PC-3 (cell line): ENCODE data around the gene APOLD1. TPM values are rescaled to one million over a fixed set of nuclear protein-coding genes. Genes with fewer than 3 reads are reported as not detected.

ENCODE experiments used
- ATAC-seq: fragments of 200-7000 bp; cut with Tn5 transposase; 2 replicates; pipeline ENCODE4 v1.9.1; 2020; ENCODE audit warnings: mild to moderate bottlenecking, moderate library complexity
- BruUV-seq: library from RNA; stranded (reverse); fragments of 400-500 nt; replicated peaks from 2 replicates; lab custom pipeline; 2021; lab: Mats Ljungman, UMichigan
- CTCF ChIA-PET: fragments of 300-600 bp; sonication (Branson Sonifier 250); formaldehyde crosslinking; loops from one replicate; lab custom pipeline; 2022; ENCODE audit warnings: antibody characterized with exemption; lab: Charles Lee
- POLR2A ChIA-PET: fragments of 300-600 bp; sonication (Branson Sonifier 250); formaldehyde crosslinking; loops from one replicate; lab custom pipeline; 2022; ENCODE audit warnings: antibody characterized with exemption; ENCODE audit not compliant: unreplicated experiment; lab: Charles Lee
- DNase-seq: peaks from one replicate; pipeline ENCODE4 v3.0.0-alpha.2; 2015
- H2AFZ ChIP-seq: fragments of 300-600 bp; sonication (generic); 2 replicates; pipeline ENCODE4 v1.6.0; 2016; ENCODE audit warnings: antibody characterized with exemption, low read length
- H3F3A ChIP-seq: fragments of 300-600 bp; sonication (generic); one replicate; pipeline ENCODE4 v1.6.0; 2017; ENCODE audit warnings: antibody characterized with exemption, low read length, control low read depth, mild to moderate bottlenecking; ENCODE audit not compliant: unreplicated experiment
- H3K27ac ChIP-seq: fragments of 300-600 bp; sonication (generic); 2 replicates; pipeline ENCODE4 v1.5.1; 2016; ENCODE audit warnings: mild to moderate bottlenecking, low read length
- H3K27me3 ChIP-seq: fragments of 300-600 bp; sonication (generic); 2 replicates; pipeline ENCODE4 v1.6.1; 2016; ENCODE audit warnings: low read length, mixed read lengths
- H3K36me3 ChIP-seq: fragments of 300-600 bp; sonication (generic); 2 replicates; pipeline ENCODE4 v1.6.1; 2016; ENCODE audit warnings: low read depth, mixed run types, low read length, mixed read lengths
- H3K4me1 ChIP-seq: fragments of 300-600 bp; sonication (generic); 2 replicates; pipeline ENCODE4 v1.5.1; 2016; ENCODE audit warnings: low read length; ENCODE audit not compliant: insufficient read depth
- H3K4me2 ChIP-seq: fragments of 300-600 bp; sonication (generic); 2 replicates; pipeline ENCODE4 v1.6.0; 2016; ENCODE audit warnings: low read length
- H3K4me3 ChIP-seq: fragments of 300-600 bp; sonication (generic); 2 replicates; pipeline ENCODE4 v1.5.1; 2016; ENCODE audit warnings: mild to moderate bottlenecking, low read length, mixed read lengths
- H3K79me2 ChIP-seq: fragments of 300-600 bp; sonication (generic); 2 replicates; pipeline ENCODE4 v1.6.1; 2017; ENCODE audit warnings: low read length, mixed read lengths
- H3K9ac ChIP-seq: fragments of 300-600 bp; sonication (generic); 2 replicates; pipeline ENCODE4 v1.6.0; 2016; ENCODE audit warnings: mild to moderate bottlenecking, low read length
- H3K9me2 ChIP-seq: fragments of 300-600 bp; sonication (generic); replicated peaks from 2 replicates; pipeline ENCODE4 v1.6.1; 2016; ENCODE audit warnings: mixed run types, low read length, mixed read lengths
- H3K9me3 ChIP-seq: fragments of 300-600 bp; sonication (generic); 2 replicates; pipeline ENCODE4 v1.6.1; 2016; ENCODE audit warnings: low read length, mixed read lengths
- H4K20me1 ChIP-seq: fragments of 300-600 bp; sonication (generic); 2 replicates; pipeline ENCODE4 v1.6.1; 2016; ENCODE audit warnings: low read length, mixed read lengths
- EZH2 ChIP-seq: fragments of 300-600 bp; sonication (generic); IDR thresholded peaks from one replicate; pipeline ENCODE4 v1.6.1; 2017; ENCODE audit warnings: antibody characterized with exemption, mild to moderate bottlenecking, low read length; ENCODE audit not compliant: unreplicated experiment
- EZH2phosphoT487 ChIP-seq: fragments of 300-600 bp; sonication (generic); IDR thresholded peaks from 2 replicates; pipeline ENCODE4 v1.6.1; 2018; ENCODE audit warnings: mild to moderate bottlenecking, antibody characterized with exemption, low read length, borderline replicate concordance
- intact Hi-C: fragments of 100-400 bp; cut with micrococcal nuclease; formaldehyde crosslinking; loops from 2 replicates; pipeline ENCODE4 v1.9.0; 2023
- total RNA-seq: library from RNA; depleted of rRNA; stranded (reverse); fragments of >200 nt; gene quantifications from 2 replicates; pipeline ENCODE4 v1.2.3, GENCODE V29; 2014
- TF ChIP-seq, protein P1 (sequence below): fragments of 300-600 bp; sonication (generic); conservative IDR thresholded peaks from 2 replicates; pipeline ENCODE4 v1.5.1; 2017; ENCODE audit warnings: antibody characterized with exemption, low read depth, mild to moderate bottlenecking, low read length

Gene APOLD1
- total RNA-seq, 1 experiment from 2014 or later: 3.5 TPM

DNA sequence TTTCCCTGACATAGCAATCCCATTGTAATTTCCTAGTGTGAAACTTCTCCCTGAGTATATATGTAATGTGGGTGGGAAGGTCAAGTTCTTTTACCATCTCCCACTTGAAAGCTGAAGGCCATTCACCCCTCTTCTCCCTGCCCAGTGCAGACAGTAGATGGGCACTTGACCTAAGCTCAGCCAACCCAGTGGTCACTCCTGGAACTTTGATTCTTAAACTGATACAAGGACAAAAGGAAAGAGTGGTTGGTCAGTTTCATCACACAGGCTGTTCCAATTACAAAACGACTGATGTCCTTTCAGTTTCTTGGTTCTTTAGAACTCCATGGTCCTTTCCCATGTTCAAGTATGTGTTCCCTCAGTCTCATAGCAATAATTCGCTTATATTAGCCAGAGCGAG lies 8.4 kb upstream of the APOLD1 start:
- Histone ChIP-seq H3K27ac (no peak overlapping the region), H3K9me2 (no peaks in the 10 kb centered on the region), H3F3A (no peaks in the 10 kb centered on the region), H3K27me3 (no peaks in the 10 kb centered on the region), H4K20me1 (no peaks in the 10 kb centered on the region), H3K9ac (no peak overlapping the region), H3K36me3 (no peaks in the 10 kb centered on the region), H2AFZ (no peak overlapping the region), H3K79me2 (no peaks in the 10 kb centered on the region), H3K4me2 (no peak overlapping the region), H3K4me1 (peaks cover 27% of the 10 kb centered on the region), H3K4me3 (no peak overlapping the region), H3K9me3 (no peaks in the 10 kb centered on the region)
- ATAC-seq (no peak), DNase-seq (no peak)
- no peak for TF ChIP-seq EZH2phosphoT487
- no peak for TF ChIP-seq EZH2
- TF ChIP-seq, protein P1, sequence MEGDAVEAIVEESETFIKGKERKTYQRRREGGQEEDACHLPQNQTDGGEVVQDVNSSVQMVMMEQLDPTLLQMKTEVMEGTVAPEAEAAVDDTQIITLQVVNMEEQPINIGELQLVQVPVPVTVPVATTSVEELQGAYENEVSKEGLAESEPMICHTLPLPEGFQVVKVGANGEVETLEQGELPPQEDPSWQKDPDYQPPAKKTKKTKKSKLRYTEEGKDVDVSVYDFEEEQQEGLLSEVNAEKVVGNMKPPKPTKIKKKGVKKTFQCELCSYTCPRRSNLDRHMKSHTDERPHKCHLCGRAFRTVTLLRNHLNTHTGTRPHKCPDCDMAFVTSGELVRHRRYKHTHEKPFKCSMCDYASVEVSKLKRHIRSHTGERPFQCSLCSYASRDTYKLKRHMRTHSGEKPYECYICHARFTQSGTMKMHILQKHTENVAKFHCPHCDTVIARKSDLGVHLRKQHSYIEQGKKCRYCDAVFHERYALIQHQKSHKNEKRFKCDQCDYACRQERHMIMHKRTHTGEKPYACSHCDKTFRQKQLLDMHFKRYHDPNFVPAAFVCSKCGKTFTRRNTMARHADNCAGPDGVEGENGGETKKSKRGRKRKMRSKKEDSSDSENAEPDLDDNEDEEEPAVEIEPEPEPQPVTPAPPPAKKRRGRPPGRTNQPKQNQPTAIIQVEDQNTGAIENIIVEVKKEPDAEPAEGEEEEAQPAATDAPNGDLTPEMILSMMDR: no peak
- intact Hi-C loops: loop anchor here (5.0 kb wide), 1 partner anchor 50 kb away; no protein-coding TSS in a partner anchor
- ChIA-PET CTCF (no interaction called here), POLR2A (no interaction called here)
- BruUV-seq: no TSS peak

DNA sequence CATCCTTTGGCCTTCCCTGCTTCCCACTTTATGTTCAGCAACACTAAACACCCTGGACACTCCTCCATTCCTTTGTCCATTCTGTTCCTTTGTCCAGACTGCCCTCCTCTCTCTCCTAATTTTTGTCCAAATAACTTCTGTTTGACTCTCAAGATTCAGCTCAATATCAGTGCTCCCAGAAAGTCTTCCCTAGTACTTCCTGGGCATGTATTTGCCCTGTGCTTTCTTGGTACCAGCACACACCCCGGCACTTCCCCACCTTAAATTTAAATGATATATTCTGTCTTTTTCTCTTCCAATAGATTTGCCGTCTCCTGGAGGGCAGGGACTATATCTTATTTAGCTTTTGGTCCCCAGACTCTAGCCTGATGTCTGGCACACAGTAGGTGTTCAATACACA lies 6.5 kb upstream of the APOLD1 start:
- intact Hi-C loops: loop anchor here (5.0 kb wide), 1 partner anchor 52 kb away; no protein-coding TSS in a partner anchor
- no peaks in the 10 kb centered on the region for H3K36me3 ChIP-seq
- peaks cover 27% of the 10 kb centered on the region for H3K4me1 ChIP-seq
- H3F3A ChIP-seq: no peaks in the 10 kb centered on the region
- no peaks in the 10 kb centered on the region for H4K20me1 ChIP-seq
- no peaks in the 10 kb centered on the region for H3K9me3 ChIP-seq
- no peaks in the 10 kb centered on the region for H3K9me2 ChIP-seq
- no TSS peak for BruUV-seq
- H3K27me3 ChIP-seq: no peaks in the 10 kb centered on the region
- ChIA-PET POLR2A (interaction anchor here (0.6 kb wide), 1 partner anchor 13 kb away, joined by 4 read pairs; no protein-coding TSS in a partner anchor), CTCF (no interaction called here)
- DNase-seq (no peak), ATAC-seq (0 out of 2 replicates have a peak, but pooled peaks have one; percentile 10)
- no peak overlapping the region for H3K9ac ChIP-seq
- H3K79me2 ChIP-seq: no peaks in the 10 kb centered on the region
- H3K4me2 ChIP-seq: peak overlapping the region; percentile 59; the same call in 1 of the 2 replicates
- no peak overlapping the region for H3K27ac ChIP-seq
- H2AFZ ChIP-seq: no peak overlapping the region
- TF ChIP-seq EZH2phosphoT487 (no peak), EZH2 (no peak)
- TF ChIP-seq, protein P1: no peak
- no peak overlapping the region for H3K4me3 ChIP-seq

DNA sequence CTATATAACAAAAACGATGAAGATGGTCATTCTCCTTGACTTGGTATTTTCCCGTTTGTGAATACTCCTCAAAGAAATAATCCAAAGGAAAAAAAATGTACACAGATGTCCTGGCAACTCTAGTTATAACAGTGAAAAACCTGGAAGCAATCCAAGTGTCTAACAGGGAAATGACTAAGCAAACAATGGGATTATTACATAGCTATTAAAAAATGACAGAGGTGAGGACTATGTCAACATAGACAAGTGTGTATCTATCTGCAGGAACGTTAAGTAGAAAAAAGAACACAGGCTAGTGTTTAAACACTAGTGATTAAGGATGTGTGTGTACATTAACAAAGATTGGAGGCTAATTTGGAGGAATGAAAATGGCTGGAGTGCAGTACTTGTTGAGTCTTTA lies 5.9 kb upstream of the APOLD1 start:
- H3K4me1 ChIP-seq: peaks cover 27% of the 10 kb centered on the region
- no peak overlapping the region for H3K4me3 ChIP-seq
- DNase-seq: peak; percentile 90
- POLR2A ChIA-PET: interaction anchor here (0.6 kb wide), 1 partner anchor 12 kb away, joined by 4 read pairs; no protein-coding TSS in a partner anchor
- H3K27ac ChIP-seq: no peak overlapping the region
- peak overlapping the region; percentile 59 for H3K4me2 ChIP-seq
- H3K9me3 ChIP-seq: no peaks in the 10 kb centered on the region
- TF ChIP-seq EZH2 (no peak), EZH2phosphoT487 (no peak)
- TF ChIP-seq, protein P1: no peak
- H3F3A ChIP-seq: no peaks in the 10 kb centered on the region
- no peak overlapping the region for H3K9ac ChIP-seq
- no peaks in the 10 kb centered on the region for H3K36me3 ChIP-seq
- H3K27me3 ChIP-seq: no peaks in the 10 kb centered on the region
- no peak overlapping the region for H2AFZ ChIP-seq
- intact Hi-C loops: loop anchor here (5.0 kb wide), 1 partner anchor 52 kb away; no protein-coding TSS in a partner anchor
- CTCF ChIA-PET: no interaction called here
- BruUV-seq: no TSS peak
- H3K79me2 ChIP-seq: no peaks in the 10 kb centered on the region
- H4K20me1 ChIP-seq: no peaks in the 10 kb centered on the region
- peak; percentile 93 for ATAC-seq
- H3K9me2 ChIP-seq: no peaks in the 10 kb centered on the region
